GM12864 (cell line): ENCODE measurements around the gene STUB1.

Experiments used
- DNase-seq: peaks from one replicate; pipeline ENCODE4 v3.0.0-alpha.2; 2011; ENCODE audit warnings: low read depth
- H3K4me3 ChIP-seq: 2 replicates; pipeline ENCODE4 v1.5.1; 2011; ENCODE audit warnings: mild to moderate bottlenecking, low read depth, low read length, control low read depth
- CTCF ChIP-seq: IDR thresholded peaks from 2 replicates; pipeline ENCODE4 v1.5.1; 2011; ENCODE audit warnings: low read depth, mild to moderate bottlenecking, moderate library complexity, low read length, control low read depth, inconsistent platforms; ENCODE audit errors: missing control alignments

STUB1 gene

GRCh38 chr16:703406-703805 is 23.2 kb downstream of the STUB1 start:
- TF ChIP-seq CTCF = no peak
- no peak overlapping the region for H3K4me3 ChIP-seq
- no peak for DNase-seq

- no peak for TF ChIP-seq CTCF
- DNase-seq = no peak
- H3K4me3 ChIP-seq = no peak overlapping the region
These were observed 23.8 kb downstream of the STUB1 start for GRCh38 chr16:704047-704446.

GRCh38 chr16:704552-705380 is 24.6 kb downstream of the STUB1 start:
- TF ChIP-seq CTCF = no peak
- no peak for DNase-seq
- no peak overlapping the region for H3K4me3 ChIP-seq

- no peak for TF ChIP-seq CTCF
- H3K4me3 ChIP-seq = no peak within 1 kb of the TSS
- DNase-seq = no peak
These were observed 25.4 kb downstream of the STUB1 start, which contains the start of gene FBXL16 for GRCh38 chr16:705431-706188. TSS of gene FBXL16 (minus strand) at chr16:705801. CDS start at chr16:697405, 8,396 bp downstream.

- TF ChIP-seq CTCF = no peak
- DNase-seq = no peak
- H3K4me3 ChIP-seq = no peak overlapping the region
These were observed 26.2 kb downstream of the STUB1 start for GRCh38 chr16:706189-707061.

GRCh38 chr16:707062-707538 is 26.9 kb downstream of the STUB1 start:
- DNase-seq = no peak
- no peak for TF ChIP-seq CTCF
- H3K4me3 ChIP-seq = no peak overlapping the region
